Activated B cell treated with CpG ODN at 0.5 μM for 24 hours (primary cell): ENCODE measurements around the gene OPA3. TPM values are rescaled to one million over a fixed set of nuclear protein-coding genes. Genes with fewer than 3 reads are reported as not detected.

ENCODE experiments used
- ATAC-seq: fragments of 200-7000 bp; cut with Tn5 transposase; one replicate; pipeline ENCODE4 v1.10.0; 2021; ENCODE audit warnings: low read depth, mild to moderate bottlenecking, moderate library complexity
- CTCF ChIA-PET: fragments of 350-600 bp; sonication (Branson Sonifier 250); formaldehyde crosslinking; loops from one replicate; lab custom pipeline; 2021; ENCODE audit warnings: antibody characterized with exemption; lab: Charles Lee
- POLR2A ChIA-PET: fragments of 350-600 bp; sonication (Branson Sonifier 250); formaldehyde crosslinking; loops from one replicate; lab custom pipeline; 2021; ENCODE audit warnings: antibody characterized with exemption; lab: Charles Lee
- DNase-seq: peaks from one replicate; pipeline ENCODE4 v3.0.0; 2022
- H3K27ac Mint-ChIP-seq: one replicate; pipeline ENCODE4 v1.8.0; 2020; ENCODE audit warnings: mixed read lengths
- H3K27me3 Mint-ChIP-seq: one replicate; pipeline ENCODE4 v1.8.0; 2021; ENCODE audit warnings: mixed read lengths
- H3K36me3 Mint-ChIP-seq: one replicate; pipeline ENCODE4 v1.8.0; 2021; ENCODE audit warnings: low read depth, mixed read lengths
- H3K4me1 Mint-ChIP-seq: one replicate; pipeline ENCODE4 v1.8.0; 2021; ENCODE audit warnings: mixed read lengths
- H3K4me3 Mint-ChIP-seq: one replicate; pipeline ENCODE4 v1.8.0; 2020; ENCODE audit warnings: mild to moderate bottlenecking, mixed read lengths
- H3K9me3 Mint-ChIP-seq: one replicate; pipeline ENCODE4 v1.8.0; 2020; ENCODE audit warnings: mixed read lengths
- CTCF ChIP-seq: fragments of 200-600 bp; IDR thresholded peaks from one replicate; pipeline ENCODE4 v1.8.0; 2022; ENCODE audit warnings: antibody characterized with exemption, mild to moderate bottlenecking
- intact Hi-C: fragments of 100-400 bp; cut with micrococcal nuclease; formaldehyde crosslinking; loops from one replicate; pipeline ENCODE4 v1.15.1; 2024
- total RNA-seq: library from RNA; stranded (reverse); gene quantifications from 2 replicates; pipeline ENCODE4 v1.2.3, GENCODE V29; 2022

Gene OPA3
- total RNA-seq, 1 donor from 2014 or later, result 14.4 TPM

GRCh38 chr19:45522010-45522941 is 62.3 kb downstream of the OPA3 start:
- CTCF ChIA-PET, result interaction anchor here (0.7 to 1.5 kb wide), 4 partner anchors 23 to 120 kb away, joined by 3 to 4 read pairs (median 3); no protein-coding TSS in a partner anchor
- intact Hi-C loops, result no loop called here
- POLR2A ChIA-PET, result interaction anchor here (0.5 kb wide), 1 partner anchor 94 kb away, joined by 3 read pairs; no protein-coding TSS in a partner anchor
- no peaks in the 10 kb centered on the region for H3K27me3 Mint-ChIP-seq
- H3K4me1 Mint-ChIP-seq, result peaks cover 17% of the 10 kb centered on the region
- TF ChIP-seq CTCF, result no peak
- H3K27ac Mint-ChIP-seq, result peak overlapping the region; percentile 18
- no peak for ATAC-seq
- no peak for DNase-seq
- peaks cover 74% of the 10 kb centered on the region for H3K36me3 Mint-ChIP-seq
- H3K9me3 Mint-ChIP-seq, result no peaks in the 10 kb centered on the region
- H3K4me3 Mint-ChIP-seq, result no peak overlapping the region

DNA sequence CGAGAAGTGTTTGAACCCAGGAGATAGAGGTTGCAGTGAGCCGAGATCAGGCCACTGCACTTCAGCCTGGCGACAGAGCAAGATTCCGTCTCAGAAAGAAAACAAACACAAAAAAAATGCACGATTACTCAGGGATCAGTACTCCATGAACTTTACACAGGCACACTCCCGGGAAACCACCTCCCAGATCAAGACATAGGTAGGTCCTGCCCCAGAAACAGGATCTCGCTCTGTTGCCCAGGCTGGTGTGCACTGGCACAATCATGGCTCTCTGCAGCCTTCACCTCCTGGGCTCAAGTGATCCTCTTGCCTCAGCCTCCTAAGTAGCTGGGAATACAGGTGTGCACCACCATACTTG is 66.2 kb downstream of the OPA3 start:
- Mint-ChIP-seq H3K36me3 (peaks cover 55% of the 10 kb centered on the region), H3K4me3 (no peak overlapping the region), H3K9me3 (no peaks in the 10 kb centered on the region), H3K27me3 (no peaks in the 10 kb centered on the region), H3K4me1 (peaks cover 38% of the 10 kb centered on the region), H3K27ac (no peak overlapping the region)
- ATAC-seq, result no peak
- CTCF ChIA-PET, result interaction anchor here (1.7 kb wide), 1 partner anchor 40 kb away, joined by 4 read pairs; no protein-coding TSS in a partner anchor
- no peak for DNase-seq
- no peak for TF ChIP-seq CTCF
- intact Hi-C loops, result no loop called here
- POLR2A ChIA-PET, result interaction anchor here (1.7 kb wide), 1 partner anchor 9 kb away, joined by 4 read pairs; no protein-coding TSS in a partner anchor

GRCh38 chr19:45517641-45518468 is 66.7 kb downstream of the OPA3 start:
- H3K4me1 Mint-ChIP-seq, result peaks cover 40% of the 10 kb centered on the region
- ChIA-PET POLR2A (interaction anchor here (0.6 to 1.7 kb wide), 2 partner anchors 8 to 185 kb away, joined by 3 to 4 read pairs; no protein-coding TSS in a partner anchor), CTCF (interaction anchor here (1.7 kb wide), 1 partner anchor 39 kb away, joined by 4 read pairs; no protein-coding TSS in a partner anchor)
- H3K9me3 Mint-ChIP-seq, result no peaks in the 10 kb centered on the region
- no peak overlapping the region for H3K4me3 Mint-ChIP-seq
- peak overlapping the region; percentile 53 for H3K27ac Mint-ChIP-seq
- DNase-seq (no peak), ATAC-seq (no peak)
- TF ChIP-seq CTCF, result no peak
- no peaks in the 10 kb centered on the region for H3K27me3 Mint-ChIP-seq
- intact Hi-C loops, result no loop called here
- peaks cover 55% of the 10 kb centered on the region for H3K36me3 Mint-ChIP-seq

GRCh38 chr19:45517238-45517637 is 67.4 kb downstream of the OPA3 start:
- intact Hi-C loops, result no loop called here
- Mint-ChIP-seq H3K36me3 (peaks cover 52% of the 10 kb centered on the region), H3K4me1 (peaks cover 47% of the 10 kb centered on the region), H3K9me3 (no peaks in the 10 kb centered on the region), H3K27ac (peak overlapping the region; percentile 32), H3K27me3 (no peaks in the 10 kb centered on the region), H3K4me3 (no peak overlapping the region)
- DNase-seq (no peak), ATAC-seq (no peak)
- ChIA-PET POLR2A (interaction anchor here (1.0 to 2.9 kb wide), 2 partner anchors 10 to 125 kb away, joined by 3 to 22 read pairs; no protein-coding TSS in a partner anchor), CTCF (interaction anchor here (0.8 kb wide), 1 partner anchor 125 kb away, joined by 3 read pairs; no protein-coding TSS in a partner anchor)
- TF ChIP-seq CTCF, result no peak
